GM23248 (cell line): Measurements from ENCODE around the gene ADAM10.

ENCODE experiments used
- EZH2 ChIP-seq: fragments of 200-600 bp; sonication (generic); IDR thresholded peaks from 2 replicates; pipeline ENCODE4 v1.6.1; 2018; ENCODE audit warnings: antibody characterized with exemption, mild to moderate bottlenecking; ENCODE audit not compliant: insufficient read depth, poor library complexity, severe bottlenecking
- EZH2phosphoT487 ChIP-seq: fragments of 200-600 bp; sonication (generic); IDR thresholded peaks from 2 replicates; pipeline ENCODE4 v1.6.1; 2018; ENCODE audit warnings: antibody characterized with exemption, moderate library complexity, mild to moderate bottlenecking, low read depth; ENCODE audit not compliant: insufficient read depth

GRCh38 chr15:58671186-58671585, 78.3 kb downstream of the ADAM10 start:
- TF ChIP-seq EZH2phosphoT487 (no peak), EZH2 (no peak)
